Tibial artery (tissue), 4 donors: ENCODE data around the gene SMIM45.

Experiments
- DNase-seq, 2 donors: peaks; one replicate each; pipeline ENCODE4 v3.0.0-alpha.2; 2019
- H3K27ac ChIP-seq, 2 donors: fragments of 200-600 bp; sonication (generic) in 1 of 2; 1 replicate in 1 of 2; 2 replicates in 1 of 2; pipeline ENCODE4 v1.5.1; 2018 to 2019; ENCODE audit warnings: mild to moderate bottlenecking in 1 of 2
- H3K27me3 ChIP-seq, 2 donors: fragments of 200-600 bp; sonication (generic) in 1 of 2; one replicate each; pipeline versions ENCODE4 v1.5.1 to v1.6.0; 2016 to 2019
- H3K36me3 ChIP-seq, 3 donors: fragments of 200-600 bp; sonication (generic) in 2 of 3; one replicate each; pipeline ENCODE4 v1.5.1; 2016 to 2019; ENCODE audit warnings: mild to moderate bottlenecking in 2 of 3
- H3K4me1 ChIP-seq, 4 donors: fragments of 200-600 bp; sonication (generic) in 2 of 4; 1 replicate in 3 of 4; 2 replicates in 1 of 4; pipeline ENCODE4 v1.5.1; 2016 to 2019
- H3K4me3 ChIP-seq, 2 donors: fragments of 200-600 bp; sonication (generic) in 1 of 2; 1 replicate in 1 of 2; 2 replicates in 1 of 2; pipeline ENCODE4 v1.5.1; 2018 to 2019; ENCODE audit warnings: mild to moderate bottlenecking in 2 of 2
- H3K9me3 ChIP-seq, 3 donors: fragments of 200-600 bp; sonication (generic) in 1 of 3; one replicate each; pipeline ENCODE4 v1.5.1; 2016 to 2019
- intact Hi-C: fragments of 100-400 bp; cut with DNase I; formaldehyde crosslinking; loops from one replicate; pipeline ENCODE4 v1.15.0; 2023; ENCODE audit warnings: low total_unique reads
- TF ChIP-seq, protein P1 (sequence below), 2 experiments: fragments of 200-600 bp in 1 of 2; fragments of 450-650 bp in 1 of 2; IDR thresholded peaks; one replicate each; pipeline ENCODE4 v1.5.1; 2017 to 2019; ENCODE audit warnings: antibody characterized with exemption in 2 of 2, mild to moderate bottlenecking in 1 of 2, moderate library complexity in 1 of 2

The SMIM45 gene

DNA sequence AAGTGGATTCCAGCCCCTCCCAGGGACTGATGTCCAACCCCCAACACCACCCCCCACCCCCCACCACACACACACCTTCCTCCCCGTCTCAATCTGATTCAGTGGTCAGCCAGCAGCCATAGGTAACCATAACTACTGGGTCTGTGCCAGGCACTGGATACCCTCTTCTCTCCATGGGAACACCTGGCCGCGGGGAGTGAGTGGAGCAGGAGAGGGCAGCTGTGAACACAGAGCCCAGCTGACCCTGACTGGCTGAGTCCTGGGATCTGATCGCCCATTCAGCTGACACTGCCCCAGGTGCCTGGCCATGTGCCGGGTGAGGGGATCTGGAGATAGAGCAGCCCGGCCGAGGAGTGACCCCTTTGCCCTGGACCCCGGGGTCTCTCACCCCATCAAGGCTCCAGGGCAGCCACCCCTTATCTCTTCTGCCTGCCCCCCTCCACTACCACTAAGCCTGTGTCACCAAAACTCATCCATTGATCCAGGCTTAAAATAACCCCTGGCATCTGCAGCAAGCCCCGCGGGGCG lies 34.5 kb upstream of the SMIM45 start:
- H3K4me1 ChIP-seq = peaks cover 0 to 46% (median 31%) of the 10 kb centered on the region in 4 donors
- intact Hi-C loops = no loop called here
- no peak for DNase-seq
- no peaks in the 10 kb centered on the region for H3K9me3 ChIP-seq
- TF ChIP-seq, protein P1, sequence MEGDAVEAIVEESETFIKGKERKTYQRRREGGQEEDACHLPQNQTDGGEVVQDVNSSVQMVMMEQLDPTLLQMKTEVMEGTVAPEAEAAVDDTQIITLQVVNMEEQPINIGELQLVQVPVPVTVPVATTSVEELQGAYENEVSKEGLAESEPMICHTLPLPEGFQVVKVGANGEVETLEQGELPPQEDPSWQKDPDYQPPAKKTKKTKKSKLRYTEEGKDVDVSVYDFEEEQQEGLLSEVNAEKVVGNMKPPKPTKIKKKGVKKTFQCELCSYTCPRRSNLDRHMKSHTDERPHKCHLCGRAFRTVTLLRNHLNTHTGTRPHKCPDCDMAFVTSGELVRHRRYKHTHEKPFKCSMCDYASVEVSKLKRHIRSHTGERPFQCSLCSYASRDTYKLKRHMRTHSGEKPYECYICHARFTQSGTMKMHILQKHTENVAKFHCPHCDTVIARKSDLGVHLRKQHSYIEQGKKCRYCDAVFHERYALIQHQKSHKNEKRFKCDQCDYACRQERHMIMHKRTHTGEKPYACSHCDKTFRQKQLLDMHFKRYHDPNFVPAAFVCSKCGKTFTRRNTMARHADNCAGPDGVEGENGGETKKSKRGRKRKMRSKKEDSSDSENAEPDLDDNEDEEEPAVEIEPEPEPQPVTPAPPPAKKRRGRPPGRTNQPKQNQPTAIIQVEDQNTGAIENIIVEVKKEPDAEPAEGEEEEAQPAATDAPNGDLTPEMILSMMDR (IDR thresholded peaks at IDR 0.05) = no peak
- H3K27me3 ChIP-seq = peaks cover 0 to 84% of the 10 kb centered on the region in 2 donors
- no peak overlapping the region for H3K4me3 ChIP-seq
- no peak overlapping the region for H3K27ac ChIP-seq
- H3K36me3 ChIP-seq = no peaks in the 10 kb centered on the region

GRCh38 chr22:41917903-41918791 lies 33.8 kb upstream of the SMIM45 start:
- DNase-seq = peak in 1 of 2 donors; percentile 49
- Histone ChIP-seq H3K27me3 (peaks cover 0 to 81% of the 10 kb centered on the region in 2 donors), H3K27ac (no peak overlapping the region), H3K4me3 (no peak overlapping the region), H3K9me3 (no peaks in the 10 kb centered on the region), H3K36me3 (no peaks in the 10 kb centered on the region), H3K4me1 (peaks cover 0 to 46% (median 31%) of the 10 kb centered on the region in 4 donors)
- TF ChIP-seq, protein P1 (IDR thresholded peaks at IDR 0.05) = no peak
- intact Hi-C loops = no loop called here

DNA sequence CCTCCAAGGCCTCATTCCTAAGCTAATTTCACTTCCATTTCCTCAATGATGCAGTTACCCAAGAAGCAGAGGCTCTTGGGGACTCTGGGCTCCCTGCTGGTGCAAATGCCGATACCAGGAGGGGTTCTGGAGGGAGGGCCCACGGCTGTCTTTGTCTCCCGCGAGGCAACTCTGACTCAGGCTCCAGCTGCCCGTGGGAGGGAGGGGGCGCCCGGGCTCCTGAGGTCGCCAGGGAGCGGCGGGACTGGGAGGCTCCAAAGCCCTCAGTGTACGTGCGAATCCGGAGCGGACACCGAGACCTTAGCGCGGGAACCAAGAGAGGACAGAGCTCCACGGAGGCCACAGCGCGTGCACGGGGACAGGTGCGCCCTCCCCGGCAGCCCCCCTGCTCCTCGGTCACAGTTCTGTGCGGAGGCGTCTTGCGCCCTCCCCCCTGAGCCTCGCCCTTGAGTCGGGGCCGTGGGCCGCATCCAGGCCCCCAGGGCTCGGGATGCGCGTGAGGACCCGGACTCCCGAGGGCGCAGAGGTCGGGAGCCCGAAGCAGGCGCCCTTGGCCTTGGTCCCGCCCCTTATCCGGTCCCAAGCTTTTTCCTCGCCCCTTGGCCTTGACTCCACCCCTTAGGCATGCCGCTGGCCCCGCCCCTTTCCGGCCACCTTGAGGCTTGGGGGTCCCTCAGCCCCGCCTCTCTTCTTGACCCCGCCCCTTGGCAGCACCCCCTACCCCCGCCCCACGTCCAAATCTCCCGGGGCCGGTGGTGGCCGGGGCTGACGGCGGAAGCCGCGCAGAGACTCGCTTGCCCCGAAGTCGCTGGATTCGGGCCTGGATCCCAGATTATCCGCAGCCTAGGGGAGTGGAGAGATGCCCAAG lies 32.4 kb upstream of the SMIM45 start:
- H3K27ac ChIP-seq = no peak overlapping the region
- TF ChIP-seq, protein P1 (IDR thresholded peaks at IDR 0.05) = no peak
- DNase-seq = no peak
- H3K4me3 ChIP-seq = peak overlapping the region; percentile 42 to 54
- peaks cover 0 to 76% of the 10 kb centered on the region in 2 donors for H3K27me3 ChIP-seq
- no peaks in the 10 kb centered on the region for H3K9me3 ChIP-seq
- intact Hi-C loops = no loop called here
- H3K36me3 ChIP-seq = no peaks in the 10 kb centered on the region
- peaks cover 0 to 35% (median 26%) of the 10 kb centered on the region in 4 donors for H3K4me1 ChIP-seq

GRCh38 chr22:41920271-41920976 lies 31.5 kb upstream of the SMIM45 start:
- H3K27ac ChIP-seq = no peak overlapping the region
- TF ChIP-seq, protein P1 (IDR thresholded peaks at IDR 0.05) = no peak
- no peaks in the 10 kb centered on the region for H3K9me3 ChIP-seq
- peaks cover 0 to 73% of the 10 kb centered on the region in 2 donors for H3K27me3 ChIP-seq
- intact Hi-C loops = no loop called here
- H3K4me1 ChIP-seq = peaks cover 0 to 27% (median 18%) of the 10 kb centered on the region in 4 donors
- no peaks in the 10 kb centered on the region for H3K36me3 ChIP-seq
- DNase-seq = no peak
- H3K4me3 ChIP-seq = peak overlapping the region; percentile 42 to 54

GRCh38 chr22:41922328-41922727 lies 29.6 kb upstream of the SMIM45 start:
- peaks cover 0 to 74% of the 10 kb centered on the region in 2 donors for H3K27me3 ChIP-seq
- TF ChIP-seq, protein P1 (IDR thresholded peaks at IDR 0.05) = no peak
- intact Hi-C loops = no loop called here
- DNase-seq = no peak
- H3K4me3 ChIP-seq = no peak overlapping the region
- no peak overlapping the region for H3K27ac ChIP-seq
- H3K9me3 ChIP-seq = no peaks in the 10 kb centered on the region
- H3K4me1 ChIP-seq = peaks cover 0 to 36% (median 28%) of the 10 kb centered on the region in 4 donors
- H3K36me3 ChIP-seq = no peaks in the 10 kb centered on the region
